ENCODE measurements around the gene FGL2.
"Not testable (repeated sequence)": the region's sequence is repeated elsewhere in the genome, so short reads cannot be mapped to it uniquely, and the experiment has no call there.

Gene FGL2

DNA sequence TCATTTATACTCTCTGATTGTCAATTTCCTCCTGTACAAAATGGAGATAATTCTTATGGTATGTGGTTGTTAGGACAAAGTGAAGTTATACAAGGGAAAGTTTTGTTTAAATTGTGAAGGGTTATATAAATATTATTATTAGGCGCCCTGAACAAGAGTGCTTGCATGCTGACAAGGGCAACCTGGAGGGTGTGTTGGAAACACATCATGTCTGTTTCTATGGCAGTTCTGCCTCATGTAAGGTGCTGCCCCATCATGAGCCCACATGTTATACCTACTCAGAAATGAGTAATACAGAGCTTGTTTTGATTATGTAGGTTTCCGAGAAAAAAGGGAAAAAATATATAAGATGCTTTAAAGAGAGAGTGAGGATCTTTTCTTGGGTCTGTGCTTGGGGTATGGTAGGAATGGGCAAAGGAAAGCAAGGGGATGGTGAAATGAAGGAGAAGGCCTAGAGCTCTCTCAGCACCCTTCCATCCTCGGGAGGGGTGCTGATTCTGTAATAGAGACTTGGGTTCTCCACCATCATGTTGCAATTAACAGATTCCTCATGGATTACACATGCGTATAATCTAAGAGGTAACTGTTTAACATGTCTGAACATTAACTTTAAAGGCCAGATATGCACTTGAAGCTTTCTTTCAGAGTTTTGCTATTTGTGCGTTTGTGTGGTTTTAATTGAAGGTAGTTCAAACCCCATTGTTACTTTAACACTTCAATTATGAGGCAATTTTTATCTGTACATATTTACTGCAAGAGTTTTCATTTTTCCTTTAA lies 43.8 kb downstream of the FGL2 start:
- DNase-seq (ENCODE audit: low spot score): not testable (repeated sequence)

DNA sequence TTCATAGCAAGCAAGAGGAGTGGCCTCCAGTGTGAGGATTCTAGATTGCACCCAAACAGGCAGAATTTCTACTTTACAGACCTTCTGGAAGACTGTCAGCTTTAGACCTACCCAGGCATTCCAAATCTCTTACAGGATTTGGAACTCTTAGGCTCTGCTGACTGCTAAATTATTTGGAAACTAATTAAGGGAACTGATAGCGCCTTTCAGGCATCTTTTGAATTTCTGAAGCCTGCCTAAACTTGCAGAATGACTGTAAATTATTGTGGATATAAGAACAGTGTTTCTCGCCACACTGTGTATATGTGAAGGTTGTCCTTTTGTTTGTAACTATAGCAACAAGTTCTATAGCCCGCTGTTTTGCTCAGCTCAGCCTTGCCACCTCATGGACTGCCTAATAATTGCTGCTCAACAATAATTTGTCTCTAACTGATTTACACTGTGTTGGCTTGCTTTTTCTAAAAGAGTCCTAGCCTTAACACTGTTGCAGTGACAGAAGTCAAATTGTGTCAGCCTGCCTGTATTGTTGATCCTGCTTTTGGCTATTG lies 44.6 kb downstream of the FGL2 start:
- not testable (repeated sequence) for DNase-seq (ENCODE audit: low spot score)

DNA sequence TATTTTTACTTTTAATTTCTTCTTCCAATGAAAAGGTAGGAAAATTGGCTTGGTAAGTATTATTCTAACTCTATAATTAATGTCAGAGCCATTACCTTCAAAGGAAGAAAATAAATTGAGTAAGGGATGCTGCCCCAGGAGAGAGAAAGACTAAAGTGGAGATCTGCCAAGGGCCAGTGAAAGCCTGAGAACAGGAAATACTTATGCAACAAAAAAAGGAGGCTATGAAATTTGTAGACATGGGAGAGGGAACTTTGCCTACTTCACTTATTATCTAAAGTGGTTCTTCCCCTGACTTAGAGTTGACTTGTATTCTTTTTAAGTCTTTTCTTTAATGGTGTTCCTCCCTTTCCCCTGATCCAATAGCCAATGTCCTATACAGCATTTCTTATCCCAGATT lies 47.4 kb downstream of the FGL2 start:
- not testable (repeated sequence) for DNase-seq (ENCODE audit: low spot score)

Measured in D341Med (cell line).